ENCODE results near the gene COX18.

GRCh38 chr4:73051625-73052024 lies 17.9 kb downstream of the COX18 start:
- no peak for TF ChIP-seq CTCF (IDR thresholded peaks at IDR 0.05)
- no peak for TF ChIP-seq POLR2A (IDR thresholded peaks at IDR 0.05)
